ENCODE measurements around the gene MKLN1.

GRCh38 chr7:131404226-131404911, 76.7 kb downstream of the MKLN1 start:
- TF ChIP-seq CTCF (conservative IDR thresholded peaks at IDR 0.05) = no peak
- TF ChIP-seq EZH2 (IDR thresholded peaks at IDR 0.05; ENCODE audit: low read depth) = no peak
